GM13976 (cell line): ENCODE results near the gene VRK1.

Source experiments
- DNase-seq: peaks from one replicate; pipeline ENCODE4 v3.0.0; 2012; ENCODE audit warnings: low spot score
- in situ Hi-C: fragments of 300-500 bp; cut with MboI; formaldehyde crosslinking; loops from one replicate; pipeline ENCODE4 v1.12.0; 2022; ENCODE audit warnings: low sequenced_read_pairs, mixed read lengths, inconsistent platforms; ENCODE audit not compliant: unreplicated experiment
- TF ChIP-seq, protein P1 (sequence below): IDR thresholded peaks from 2 replicates; pipeline ENCODE4 v1.5.1; 2012; ENCODE audit warnings: borderline replicate concordance, mild to moderate bottlenecking; ENCODE audit not compliant: insufficient read depth; ENCODE audit errors: extremely low read depth, missing control alignments, control extremely low read depth

The VRK1 gene

DNA sequence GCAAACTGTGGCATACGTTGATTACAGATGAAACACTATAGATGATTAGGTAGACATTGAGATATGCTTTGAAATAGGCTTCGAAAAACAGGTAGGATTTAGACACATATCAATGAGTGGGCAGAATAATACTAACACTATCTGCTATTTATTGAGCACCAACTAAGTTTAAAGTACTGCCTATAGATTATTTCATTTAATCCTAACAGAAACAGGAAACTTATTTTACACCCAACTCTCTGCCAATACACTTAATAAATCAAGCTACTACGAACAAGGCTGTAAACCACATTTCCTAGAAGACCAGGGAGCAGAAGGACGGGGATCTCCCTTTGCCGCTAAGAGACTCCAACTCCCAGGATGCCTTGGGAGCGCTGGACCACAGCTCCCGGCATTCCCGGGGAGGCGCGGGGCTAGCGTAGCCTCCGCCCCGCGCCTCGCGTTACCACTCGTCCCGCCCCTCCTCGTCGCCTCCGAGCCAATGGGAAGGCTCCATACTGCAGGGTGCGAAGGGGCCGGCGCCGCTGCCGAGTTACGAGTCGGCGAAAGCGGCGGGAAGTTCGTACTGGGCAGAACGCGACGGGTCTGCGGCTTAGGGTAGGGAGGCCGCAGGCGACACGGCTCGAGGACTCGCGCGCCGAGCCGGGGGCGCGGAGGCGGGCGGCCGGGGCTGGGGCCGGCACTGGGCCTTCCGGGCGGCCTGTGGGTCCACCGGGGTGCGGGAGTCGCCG, at the start of gene VRK1:
VRK1 (plus strand) TSS at position 532 of the 731 bp plus-strand sequence. CDS start 36,090 bp downstream, outside the sequence.
- in situ Hi-C loops: no loop called here
- TF ChIP-seq, protein P1, sequence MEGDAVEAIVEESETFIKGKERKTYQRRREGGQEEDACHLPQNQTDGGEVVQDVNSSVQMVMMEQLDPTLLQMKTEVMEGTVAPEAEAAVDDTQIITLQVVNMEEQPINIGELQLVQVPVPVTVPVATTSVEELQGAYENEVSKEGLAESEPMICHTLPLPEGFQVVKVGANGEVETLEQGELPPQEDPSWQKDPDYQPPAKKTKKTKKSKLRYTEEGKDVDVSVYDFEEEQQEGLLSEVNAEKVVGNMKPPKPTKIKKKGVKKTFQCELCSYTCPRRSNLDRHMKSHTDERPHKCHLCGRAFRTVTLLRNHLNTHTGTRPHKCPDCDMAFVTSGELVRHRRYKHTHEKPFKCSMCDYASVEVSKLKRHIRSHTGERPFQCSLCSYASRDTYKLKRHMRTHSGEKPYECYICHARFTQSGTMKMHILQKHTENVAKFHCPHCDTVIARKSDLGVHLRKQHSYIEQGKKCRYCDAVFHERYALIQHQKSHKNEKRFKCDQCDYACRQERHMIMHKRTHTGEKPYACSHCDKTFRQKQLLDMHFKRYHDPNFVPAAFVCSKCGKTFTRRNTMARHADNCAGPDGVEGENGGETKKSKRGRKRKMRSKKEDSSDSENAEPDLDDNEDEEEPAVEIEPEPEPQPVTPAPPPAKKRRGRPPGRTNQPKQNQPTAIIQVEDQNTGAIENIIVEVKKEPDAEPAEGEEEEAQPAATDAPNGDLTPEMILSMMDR: no peak
- DNase-seq: peak; percentile 96

GRCh38 chr14:96747608-96748007, 49.6 kb upstream of the VRK1 start:
- DNase-seq: no peak
- TF ChIP-seq, protein P1: no peak
- in situ Hi-C loops: no loop called here

GRCh38 chr14:96748362-96748761, 48.8 kb upstream of the VRK1 start:
- TF ChIP-seq, protein P1: no peak
- in situ Hi-C loops: no loop called here
- no peak for DNase-seq

GRCh38 chr14:96751505-96751904, 45.7 kb upstream of the VRK1 start:
- in situ Hi-C loops: no loop called here
- TF ChIP-seq, protein P1: no peak
- no peak for DNase-seq

GRCh38 chr14:96752125-96752524, 45.1 kb upstream of the VRK1 start:
- no peak for DNase-seq
- TF ChIP-seq, protein P1: no peak
- in situ Hi-C loops: no loop called here

GRCh38 chr14:96752594-96752993, 44.6 kb upstream of the VRK1 start:
- no peak for DNase-seq
- in situ Hi-C loops: no loop called here
- TF ChIP-seq, protein P1: no peak

DNA sequence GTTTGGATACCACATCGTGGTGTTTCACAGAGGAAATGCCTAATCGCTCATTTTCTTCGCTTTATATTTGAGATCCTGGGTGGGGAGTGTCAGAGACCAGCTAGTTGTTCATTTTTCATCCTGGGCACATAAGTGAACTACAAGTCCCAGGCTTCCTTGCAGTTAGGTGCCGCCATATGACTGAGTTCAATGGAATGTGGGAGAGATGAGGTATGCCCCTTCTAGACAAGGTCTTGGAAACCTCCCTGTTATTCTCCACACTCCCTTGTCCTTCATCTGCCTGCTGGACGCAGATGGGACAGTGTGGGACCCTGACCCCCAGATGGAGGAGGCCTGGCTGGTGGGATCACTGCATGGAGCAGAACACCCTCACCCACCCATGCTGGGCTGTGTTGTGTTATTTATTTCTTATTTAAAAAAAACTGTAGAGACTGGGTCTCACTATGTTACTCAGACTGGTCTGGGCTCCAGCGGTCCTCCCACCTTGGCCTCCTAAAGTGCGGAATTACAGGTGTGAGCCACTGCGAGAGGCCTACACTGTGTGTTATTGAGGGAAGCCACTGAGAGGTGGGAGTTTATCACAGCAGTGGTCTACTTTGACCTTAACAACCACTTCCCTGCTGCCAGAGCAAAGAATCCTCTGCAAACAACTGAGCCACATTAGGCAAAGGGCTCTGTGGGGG, 42.9 kb upstream of the VRK1 start:
- in situ Hi-C loops: no loop called here
- TF ChIP-seq, protein P1: no peak
- no peak for DNase-seq
